Gastroesophageal sphincter (tissue), 4 donors: ENCODE results near the gene EPHB2. TPM values are rescaled to one million over a fixed set of nuclear protein-coding genes. Genes with fewer than 3 reads are reported as not detected.
A peak's percentile ranks its signal among the peaks of the same experiment; 100 is the strongest.

Experiments
- ATAC-seq: fragments of 150-250 bp; one replicate; pipeline ENCODE4 v1.9.1; 2016; ENCODE audit warnings: mild to moderate bottlenecking, moderate library complexity
- H3K27ac ChIP-seq, 4 donors: fragments of 200-600 bp; sonication (generic) in 3 of 4; 1 replicate in 3 of 4; 2 replicates in 1 of 4; pipeline ENCODE4 v1.5.1; 2016 to 2019
- H3K27me3 ChIP-seq: fragments of 200-600 bp; sonication (generic); one replicate; pipeline ENCODE4 v1.5.1; 2019
- H3K36me3 ChIP-seq, 2 donors: fragments of 200-600 bp; sonication (generic); one replicate each; pipeline ENCODE4 v1.5.1; 2019; ENCODE audit warnings: control low read depth in 1 of 2
- H3K4me1 ChIP-seq, 3 donors: fragments of 200-600 bp; sonication (generic); 1 replicate in 2 of 3; 2 replicates in 1 of 3; pipeline ENCODE4 v1.5.1; 2016 to 2019; ENCODE audit warnings: control low read depth in 2 of 3
- H3K4me3 ChIP-seq, 2 donors: fragments of 200-600 bp; sonication (generic); one replicate each; pipeline ENCODE4 v1.5.1; 2019; ENCODE audit warnings: mild to moderate bottlenecking in 1 of 2, moderate library complexity in 1 of 2
- H3K9me3 ChIP-seq, 3 donors: fragments of 200-600 bp; sonication (generic); one replicate each; pipeline ENCODE4 v1.5.1; 2017 to 2019; ENCODE audit warnings: control low read depth in 2 of 3
- EP300 ChIP-seq: sonication (generic); formaldehyde crosslinking; IDR thresholded peaks from one replicate; pipeline ENCODE4 v1.6.1; 2017; ENCODE audit warnings: antibody characterized with exemption, mild to moderate bottlenecking
- POLR2A ChIP-seq, 2 donors: fragments of 450-650 bp; IDR thresholded peaks; one replicate each; pipeline ENCODE4 v1.6.1; 2017; ENCODE audit warnings: antibody characterized with exemption in 2 of 2, mild to moderate bottlenecking in 2 of 2, moderate library complexity in 1 of 2
- POLR2AphosphoS5 ChIP-seq: sonication (generic); formaldehyde crosslinking; IDR thresholded peaks from one replicate; pipeline ENCODE4 v1.6.1; 2017; ENCODE audit warnings: antibody characterized with exemption
- WGBS, 2 donors: methylation state at CpG; one replicate each; pipeline ENCODE4 v1.1.5; 2018; ENCODE audit warnings: low coverage in 1 of 2; 5-methylcytosine and 5-hydroxymethylcytosine counted together
- total RNA-seq, 4 donors: library from RNA; depleted of rRNA; stranded (reverse); fragments of >200 nt; gene quantifications; one replicate each; pipeline ENCODE4 v1.1.0, GENCODE V29; 2016
- TF ChIP-seq, protein P1 (sequence below), 4 experiments: fragments of 200-600 bp in 2 of 4; fragments of 450-650 bp in 2 of 4; sonication (generic) in 1 of 4; IDR thresholded peaks; one replicate each; pipeline ENCODE4 v1.5.1; 2017 to 2019; ENCODE audit warnings: antibody characterized with exemption in 4 of 4, mild to moderate bottlenecking in 2 of 4, moderate library complexity in 2 of 4

The EPHB2 gene
- total RNA-seq, 4 donors from 2014 or later: 2.0 to 5.9 (median 2.6) TPM

DNA sequence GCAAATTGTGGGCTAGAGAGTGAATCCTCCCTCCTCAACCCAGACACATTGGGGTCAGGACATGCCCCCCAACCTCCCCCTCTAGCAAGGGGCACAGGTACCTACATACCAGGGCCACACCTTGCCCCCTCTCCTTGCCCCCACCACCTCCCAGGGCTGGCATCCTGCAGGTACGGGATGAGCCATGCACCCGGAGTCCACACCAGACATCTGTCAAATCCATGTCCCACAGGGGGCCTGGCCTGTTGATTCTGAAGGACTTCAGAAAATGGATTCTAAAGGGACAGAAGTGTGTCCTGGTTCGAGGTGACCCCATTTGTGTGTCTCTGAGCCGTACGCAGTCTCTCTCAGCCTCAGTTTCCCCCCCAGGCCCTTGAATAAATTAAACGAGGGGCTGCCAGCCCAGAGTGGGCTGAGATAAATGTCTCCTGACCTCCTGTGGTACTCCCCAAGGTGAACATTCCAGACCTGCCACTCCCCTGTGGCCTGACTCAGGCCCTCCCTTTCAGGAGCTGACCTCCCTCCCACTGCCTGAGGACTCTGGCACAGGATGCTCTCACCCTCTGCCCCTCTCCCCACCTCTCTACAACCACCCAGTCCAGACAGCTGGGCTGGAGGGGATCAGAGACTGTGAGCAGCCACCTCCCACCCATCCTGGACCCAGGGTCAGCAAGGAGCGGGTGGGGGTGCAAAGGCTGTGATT, 94.5 kb downstream of the EPHB2 start:
- peaks cover 0 to 20% (median 3%) of the 10 kb centered on the region in 3 donors for H3K4me1 ChIP-seq
- TF ChIP-seq POLR2AphosphoS5 (no peak), POLR2A (IDR thresholded peaks at IDR 0.05) (no peak)
- H3K9me3 ChIP-seq: no peaks in the 10 kb centered on the region
- no peak for ATAC-seq
- peaks cover 32% of the 10 kb centered on the region for H3K27me3 ChIP-seq
- no peak overlapping the region for H3K4me3 ChIP-seq
- H3K27ac ChIP-seq: no peak overlapping the region
- 80 to 86% methylated on average over 1 to 4 of the region's 7 CpGs for WGBS, 2 donors
- H3K36me3 ChIP-seq: no peaks in the 10 kb centered on the region

DNA sequence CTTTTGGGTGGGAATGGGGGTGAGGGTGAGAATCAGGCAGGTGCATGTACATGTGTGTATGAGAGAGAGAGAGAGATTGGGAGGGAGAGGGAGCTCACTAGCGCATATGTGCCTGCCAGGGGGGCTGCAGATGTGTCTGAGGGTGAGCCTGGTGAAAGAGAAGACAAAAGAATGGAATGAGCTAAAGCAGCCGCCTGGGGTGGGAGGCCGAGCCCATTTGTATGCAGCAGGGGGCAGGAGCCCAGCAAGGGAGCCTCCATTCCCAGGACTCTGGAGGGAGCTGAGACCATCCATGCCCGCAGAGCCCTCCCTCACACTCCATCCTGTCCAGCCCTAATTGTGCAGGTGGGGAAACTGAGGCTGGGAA, 95.0 kb downstream of the EPHB2 start:
- Histone ChIP-seq H3K36me3 (no peaks in the 10 kb centered on the region), H3K4me3 (no peak overlapping the region), H3K4me1 (peaks cover 0 to 20% (median 3%) of the 10 kb centered on the region in 3 donors), H3K27ac (no peak overlapping the region), H3K9me3 (no peaks in the 10 kb centered on the region), H3K27me3 (peaks cover 32% of the 10 kb centered on the region)
- no peak for ATAC-seq
- 85% methylated on average over 4 of the region's 4 CpGs; no CpG with 5 or more reads in 1 of the 2 donors for WGBS, 2 donors
- TF ChIP-seq, protein P1, sequence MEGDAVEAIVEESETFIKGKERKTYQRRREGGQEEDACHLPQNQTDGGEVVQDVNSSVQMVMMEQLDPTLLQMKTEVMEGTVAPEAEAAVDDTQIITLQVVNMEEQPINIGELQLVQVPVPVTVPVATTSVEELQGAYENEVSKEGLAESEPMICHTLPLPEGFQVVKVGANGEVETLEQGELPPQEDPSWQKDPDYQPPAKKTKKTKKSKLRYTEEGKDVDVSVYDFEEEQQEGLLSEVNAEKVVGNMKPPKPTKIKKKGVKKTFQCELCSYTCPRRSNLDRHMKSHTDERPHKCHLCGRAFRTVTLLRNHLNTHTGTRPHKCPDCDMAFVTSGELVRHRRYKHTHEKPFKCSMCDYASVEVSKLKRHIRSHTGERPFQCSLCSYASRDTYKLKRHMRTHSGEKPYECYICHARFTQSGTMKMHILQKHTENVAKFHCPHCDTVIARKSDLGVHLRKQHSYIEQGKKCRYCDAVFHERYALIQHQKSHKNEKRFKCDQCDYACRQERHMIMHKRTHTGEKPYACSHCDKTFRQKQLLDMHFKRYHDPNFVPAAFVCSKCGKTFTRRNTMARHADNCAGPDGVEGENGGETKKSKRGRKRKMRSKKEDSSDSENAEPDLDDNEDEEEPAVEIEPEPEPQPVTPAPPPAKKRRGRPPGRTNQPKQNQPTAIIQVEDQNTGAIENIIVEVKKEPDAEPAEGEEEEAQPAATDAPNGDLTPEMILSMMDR (IDR thresholded peaks at IDR 0.05): no peak
- TF ChIP-seq POLR2AphosphoS5 (no peak), EP300 (no peak), POLR2A (IDR thresholded peaks at IDR 0.05) (no peak)

DNA sequence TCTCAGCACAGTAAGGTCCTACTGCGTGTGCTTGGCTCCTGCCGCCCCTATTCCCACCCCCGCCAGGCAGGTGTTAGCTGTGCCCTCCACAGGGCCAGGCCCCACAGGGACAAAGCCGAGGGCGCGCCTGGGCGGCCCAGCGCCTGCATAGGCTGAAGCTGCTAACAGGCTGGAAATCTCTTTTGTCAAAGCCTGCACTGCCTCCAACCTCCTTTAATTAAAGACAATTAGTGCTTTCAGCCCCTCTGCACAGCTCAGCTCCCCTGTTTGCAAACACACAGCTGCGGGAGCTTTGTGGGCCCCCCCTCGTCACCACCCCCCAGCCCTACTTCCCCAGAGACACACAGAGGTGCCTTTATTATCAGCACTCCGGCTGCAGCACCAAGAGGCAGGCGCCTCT, 95.9 kb downstream of the EPHB2 start:
- peaks cover 29% of the 10 kb centered on the region for H3K27me3 ChIP-seq
- ATAC-seq: no peak
- no peaks in the 10 kb centered on the region for H3K9me3 ChIP-seq
- no peaks in the 10 kb centered on the region for H3K36me3 ChIP-seq
- peaks cover 0 to 20% (median 3%) of the 10 kb centered on the region in 3 donors for H3K4me1 ChIP-seq
- H3K4me3 ChIP-seq: no peak overlapping the region
- TF ChIP-seq POLR2A (IDR thresholded peaks at IDR 0.05): no peak
- TF ChIP-seq, protein P1 (IDR thresholded peaks at IDR 0.05): no peak
- no peak for TF ChIP-seq EP300
- TF ChIP-seq POLR2AphosphoS5: no peak
- WGBS, 2 donors: 81% methylated on average over 5 of the region's 12 CpGs; no CpG with 5 or more reads in 1 of the 2 donors
- no peak overlapping the region for H3K27ac ChIP-seq

DNA sequence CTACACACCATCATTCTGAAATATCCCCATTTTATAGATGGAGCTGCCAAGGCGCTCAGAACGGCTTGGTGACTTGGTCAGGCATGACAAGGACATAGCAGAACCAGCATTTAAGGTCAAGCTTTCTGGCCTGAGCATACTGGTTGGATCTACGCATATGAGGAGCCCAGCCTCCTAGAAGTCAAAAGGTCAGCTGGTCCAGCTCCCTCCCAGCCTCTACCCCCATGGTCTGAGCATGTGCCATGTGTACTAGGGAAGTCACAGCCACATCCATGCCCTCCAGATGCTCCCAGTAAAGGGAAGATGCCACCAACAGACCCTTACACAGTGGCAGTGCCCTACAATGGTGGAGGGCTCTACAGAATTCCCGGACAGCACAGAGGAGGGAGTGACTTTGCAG, 96.7 kb downstream of the EPHB2 start:
- Histone ChIP-seq H3K27me3 (peaks cover 22% of the 10 kb centered on the region), H3K27ac (no peak overlapping the region), H3K4me1 (peaks cover 0 to 20% (median 3%) of the 10 kb centered on the region in 3 donors), H3K4me3 (no peak overlapping the region), H3K9me3 (no peaks in the 10 kb centered on the region), H3K36me3 (no peaks in the 10 kb centered on the region)
- 100% methylated on average over 2 to 3 of the region's 4 CpGs for WGBS, 2 donors
- TF ChIP-seq, protein P1 (IDR thresholded peaks at IDR 0.05): no peak
- TF ChIP-seq POLR2A (IDR thresholded peaks at IDR 0.05): no peak
- TF ChIP-seq POLR2AphosphoS5: no peak
- no peak for TF ChIP-seq EP300
- ATAC-seq: no peak

DNA sequence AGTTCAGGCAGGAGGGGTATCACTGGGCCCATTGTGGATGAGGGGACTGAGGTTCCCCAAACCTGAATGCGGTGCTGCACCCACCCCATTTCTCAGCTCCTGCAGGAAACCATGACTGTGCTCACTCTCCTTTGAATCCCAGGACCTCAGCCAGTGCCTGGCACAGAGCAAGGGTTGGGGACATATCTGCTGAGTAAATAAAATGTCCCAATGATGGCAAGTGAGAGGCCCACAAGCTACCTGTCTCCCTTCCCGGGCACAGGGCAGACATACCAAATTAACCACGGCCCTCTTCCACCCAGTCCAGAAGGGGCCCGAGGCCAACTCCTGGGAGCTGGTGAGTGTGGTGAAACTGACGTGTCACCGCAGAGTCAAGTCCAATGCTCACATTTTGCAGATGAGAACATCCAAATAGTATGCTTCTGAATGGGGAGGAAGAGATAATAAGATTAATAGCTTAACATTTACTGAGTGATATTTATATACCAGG, 97.6 kb downstream of the EPHB2 start:
- 26 to 47% methylated on average over 3 of the region's 6 CpGs for WGBS, 2 donors
- no peaks in the 10 kb centered on the region for H3K9me3 ChIP-seq
- TF ChIP-seq POLR2A (IDR thresholded peaks at IDR 0.05) (no peak), POLR2AphosphoS5 (no peak), EP300 (no peak)
- TF ChIP-seq, protein P1 (IDR thresholded peaks at IDR 0.05): no peak
- no peaks in the 10 kb centered on the region for H3K36me3 ChIP-seq
- H3K4me3 ChIP-seq: no peak overlapping the region
- peak overlapping the region in 1 of 4 donors; percentile 36 for H3K27ac ChIP-seq
- peak; percentile 30 for ATAC-seq
- H3K27me3 ChIP-seq: peaks cover 14% of the 10 kb centered on the region
- peaks cover 0 to 20% (median 3%) of the 10 kb centered on the region in 3 donors for H3K4me1 ChIP-seq
